AML-193 (cell line): Measurements from ENCODE around the gene IL1RAPL1.
"Not testable (repeated sequence)": the region's sequence is repeated elsewhere in the genome, so short reads cannot be mapped to it uniquely, and the experiment has no call there.

Experiments used
- DNase-seq, 2 experiments: peaks; one replicate each; lab custom pipeline; 2025; lab: John Stamatoyannopoulos, UW

IL1RAPL1 gene

GRCh38 chrX:28628120-28628519, 40.9 kb downstream of the IL1RAPL1 start:
- DNase-seq = no peak

- no peak for DNase-seq
These were observed 51.5 kb downstream of the IL1RAPL1 start for GRCh38 chrX:28638775-28639174.

- no peak for DNase-seq
These were observed 52.2 kb downstream of the IL1RAPL1 start for GRCh38 chrX:28639451-28639850.

GRCh38 chrX:28649541-28649940, 62.3 kb downstream of the IL1RAPL1 start:
- no peak for DNase-seq

- no peak for DNase-seq
These were observed 63.9 kb downstream of the IL1RAPL1 start for GRCh38 chrX:28651186-28651585.

- no peak for DNase-seq
These were observed 72.0 kb downstream of the IL1RAPL1 start for GRCh38 chrX:28659269-28659668.

GRCh38 chrX:28665778-28666177, 78.5 kb downstream of the IL1RAPL1 start:
- no peak for DNase-seq

GRCh38 chrX:28668303-28668702, 81.1 kb downstream of the IL1RAPL1 start:
- no peak for DNase-seq

GRCh38 chrX:28668957-28669356, 81.7 kb downstream of the IL1RAPL1 start:
- DNase-seq = no peak

GRCh38 chrX:28670074-28670473, 82.8 kb downstream of the IL1RAPL1 start:
- no peak for DNase-seq

- DNase-seq = no peak
These were observed 87.9 kb downstream of the IL1RAPL1 start for GRCh38 chrX:28675173-28675572.

- no peak for DNase-seq
These were observed 105.9 kb downstream of the IL1RAPL1 start for GRCh38 chrX:28693101-28693500.

- no peak for DNase-seq
These were observed 110.5 kb downstream of the IL1RAPL1 start for GRCh38 chrX:28697732-28698131.

- DNase-seq = no peak
These were observed 114.0 kb downstream of the IL1RAPL1 start for GRCh38 chrX:28701222-28701621.

- no peak for DNase-seq
These were observed 119.7 kb downstream of the IL1RAPL1 start for GRCh38 chrX:28706964-28707363.

- no peak for DNase-seq
These were observed 122.2 kb downstream of the IL1RAPL1 start for GRCh38 chrX:28709421-28709820.

- DNase-seq = no peak
These were observed 130.6 kb downstream of the IL1RAPL1 start for GRCh38 chrX:28717864-28718263.

GRCh38 chrX:28718450-28718849, 131.2 kb downstream of the IL1RAPL1 start:
- DNase-seq = no peak

GRCh38 chrX:28719620-28720019, 132.4 kb downstream of the IL1RAPL1 start:
- no peak for DNase-seq

GRCh38 chrX:28752330-28752729, 165.1 kb downstream of the IL1RAPL1 start:
- DNase-seq = no peak

- DNase-seq = no peak
These were observed 168.9 kb downstream of the IL1RAPL1 start for GRCh38 chrX:28756175-28756574.

GRCh38 chrX:28756647-28757046, 169.4 kb downstream of the IL1RAPL1 start:
- DNase-seq = no peak

- no peak for DNase-seq
These were observed 170.0 kb downstream of the IL1RAPL1 start for GRCh38 chrX:28757290-28757689.

- not testable (repeated sequence) for DNase-seq
These were observed 179.3 kb downstream of the IL1RAPL1 start for GRCh38 chrX:28766561-28766960.

GRCh38 chrX:28773807-28774206, 186.6 kb downstream of the IL1RAPL1 start:
- DNase-seq = no peak
